NCI-H1436 treated with DMSO at 0.1 percent for 48 hours (cell line): Measurements from ENCODE around the gene POLN.

Experiments
- DNase-seq: peaks from one replicate; lab custom pipeline; 2025; lab: John Stamatoyannopoulos, UW

The POLN gene

GRCh38 chr4:2082118-2082517 lies 159.8 kb downstream of the POLN start:
- no peak for DNase-seq

DNA sequence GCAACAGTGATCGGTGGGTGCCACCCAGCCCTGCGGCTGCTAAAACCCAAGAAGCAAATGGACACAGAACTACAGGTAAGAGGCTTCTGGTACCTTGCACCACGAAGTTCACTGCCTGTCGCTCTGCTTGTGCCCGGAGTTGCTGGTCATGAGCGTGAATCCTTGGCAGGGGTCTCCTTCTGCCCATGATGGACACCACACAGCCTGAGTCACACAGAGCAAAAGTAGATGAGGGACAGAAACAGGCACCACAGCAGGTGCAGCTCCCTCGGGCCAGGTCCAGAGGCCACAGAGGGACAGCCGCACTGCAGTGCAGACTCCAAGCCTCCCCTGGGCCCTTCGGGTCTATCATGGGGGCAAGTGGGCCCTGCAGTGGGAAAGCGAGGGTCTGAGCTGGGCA lies 160.4 kb downstream of the POLN start:
- DNase-seq, result no peak

DNA sequence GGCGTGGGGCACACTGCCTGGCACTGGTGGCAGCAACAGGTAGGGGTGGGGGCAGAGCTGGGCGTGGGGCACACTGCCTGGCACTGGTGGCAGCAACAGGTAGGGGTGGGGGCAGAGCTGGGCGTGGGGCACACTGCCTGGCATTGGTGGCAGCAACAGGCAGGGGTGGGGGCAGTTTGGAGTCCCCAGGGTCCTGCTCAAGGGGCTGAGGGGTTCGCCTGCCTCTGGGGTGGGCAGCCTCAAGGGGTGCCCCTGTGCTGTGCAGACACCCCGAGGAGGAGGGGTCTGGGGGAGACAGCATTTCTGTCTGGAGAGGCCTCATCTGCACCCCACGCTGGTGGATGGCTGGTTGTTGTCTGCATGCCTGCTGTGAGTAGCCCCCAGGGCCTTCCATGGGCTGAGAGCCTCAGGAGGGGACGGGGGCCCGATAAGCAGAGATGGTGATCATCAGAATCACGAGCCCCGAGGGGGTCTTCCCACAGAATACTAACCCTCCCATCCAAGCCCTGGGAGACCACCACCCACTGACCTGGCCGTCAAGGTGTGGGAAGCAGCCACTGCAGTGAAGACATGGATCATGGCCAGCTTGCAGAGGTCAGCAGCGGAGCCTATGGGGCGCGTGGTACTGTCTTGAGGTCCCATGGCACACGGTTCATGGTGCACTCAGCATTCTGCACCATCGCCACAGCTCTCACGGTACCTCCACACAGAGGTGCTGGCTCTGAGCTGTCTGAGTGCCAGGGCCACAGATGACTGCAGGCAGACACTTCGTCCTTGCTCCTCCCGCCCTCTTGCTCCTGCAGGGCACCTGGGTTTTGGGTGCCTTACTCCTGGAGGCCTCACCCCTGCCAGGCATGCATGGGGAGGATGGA lies 161.3 kb downstream of the POLN start:
- DNase-seq, result no peak

DNA sequence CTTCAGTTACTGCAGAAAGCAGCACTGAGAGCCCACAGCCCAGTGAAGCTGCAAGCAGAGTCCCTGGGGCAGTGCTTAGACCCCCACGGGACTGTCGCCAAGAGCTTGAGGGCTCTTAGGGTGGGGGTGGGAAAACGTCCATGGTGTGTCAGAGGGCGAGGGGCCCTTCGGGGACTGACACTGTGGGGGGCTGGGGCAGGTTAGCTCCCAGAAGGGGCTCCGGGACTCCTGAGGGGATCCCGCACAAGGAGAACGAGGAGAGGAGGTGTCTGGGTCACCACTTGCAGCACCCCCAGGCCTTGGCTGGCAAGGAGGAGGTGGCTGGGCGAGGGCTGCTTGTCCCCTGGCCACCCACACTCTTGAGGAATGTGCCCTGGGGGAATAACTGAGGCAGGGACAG lies 162.0 kb downstream of the POLN start:
- no peak for DNase-seq

- DNase-seq, result no peak
Measured at GRCh38 chr4:2079006-2079405, 162.9 kb downstream of the POLN start.

DNA sequence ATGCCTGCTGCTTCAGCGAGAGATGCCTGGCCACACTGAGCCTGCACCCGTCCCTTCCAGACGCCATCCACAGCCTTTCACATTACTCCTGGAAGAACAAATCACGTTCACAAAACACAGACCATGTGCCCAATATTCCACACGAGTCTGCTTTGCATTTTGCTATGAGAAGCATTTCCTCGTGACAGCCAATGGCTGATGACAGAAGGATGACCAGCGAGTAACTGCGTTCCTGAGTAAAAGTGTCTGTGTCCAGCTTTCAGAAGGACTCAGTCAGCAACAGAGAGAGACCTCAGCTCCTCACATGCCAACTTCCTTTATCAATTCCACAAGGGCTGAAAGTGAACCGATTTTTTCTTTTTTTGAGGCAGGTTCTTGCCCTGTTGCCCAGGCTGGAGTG lies 163.3 kb downstream of the POLN start:
- no peak for DNase-seq

- no peak for DNase-seq
Measured at GRCh38 chr4:2077537-2078460, 164.1 kb downstream of the POLN start.

GRCh38 chr4:2076908-2077536 lies 164.9 kb downstream of the POLN start:
- no peak for DNase-seq

- no peak for DNase-seq
Measured at GRCh38 chr4:2075987-2076907, 165.7 kb downstream of the POLN start.

GRCh38 chr4:2075171-2075986 lies 166.5 kb downstream of the POLN start:
- DNase-seq, result no peak

- DNase-seq, result no peak
Measured at GRCh38 chr4:2074588-2074987, 167.3 kb downstream of the POLN start.

GRCh38 chr4:2073808-2074481 lies 168.0 kb downstream of the POLN start:
- DNase-seq, result no peak

DNA sequence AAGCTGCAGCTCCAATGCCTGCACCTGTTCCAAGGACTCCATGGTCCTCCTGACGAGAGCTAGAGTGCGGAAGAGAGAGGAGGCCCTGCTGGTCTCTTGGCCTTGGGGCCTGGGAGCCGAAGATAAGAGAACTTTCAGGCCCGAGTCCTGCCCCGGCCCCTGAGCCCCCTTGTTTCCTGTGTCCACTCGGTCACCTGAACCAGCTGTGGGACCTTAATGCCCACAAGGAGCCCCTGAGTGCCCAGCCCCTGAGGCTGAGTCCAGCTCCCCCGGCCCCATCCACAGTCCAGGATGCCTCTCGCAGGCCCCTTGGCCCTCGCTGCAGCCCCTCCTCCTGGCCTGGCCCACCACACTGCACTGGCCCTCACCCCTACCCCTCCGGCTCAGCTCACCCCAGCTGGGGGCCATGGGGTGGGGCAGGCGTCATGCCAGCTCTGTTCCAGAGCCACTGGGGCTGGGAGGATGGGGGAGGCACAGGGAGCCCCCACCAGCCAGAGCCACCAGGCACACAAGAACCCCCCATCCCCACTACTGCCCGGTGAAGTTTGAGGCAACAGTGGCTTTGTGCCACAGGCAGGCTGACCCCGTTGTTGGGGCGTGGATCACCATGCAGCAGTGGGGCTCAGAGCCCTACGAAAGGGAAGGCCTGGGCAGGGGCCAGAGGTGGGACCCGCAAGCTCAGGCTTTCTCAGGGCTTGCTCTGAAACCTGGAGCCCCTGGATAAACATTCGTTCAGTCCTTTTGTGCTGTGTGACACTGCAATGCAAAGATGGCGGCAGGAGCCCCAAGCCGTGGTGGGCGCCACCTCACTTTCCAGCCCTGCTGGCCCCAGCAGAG lies 168.7 kb downstream of the POLN start:
- no peak for DNase-seq

GRCh38 chr4:2071912-2072867 lies 169.7 kb downstream of the POLN start:
- no peak for DNase-seq

DNA sequence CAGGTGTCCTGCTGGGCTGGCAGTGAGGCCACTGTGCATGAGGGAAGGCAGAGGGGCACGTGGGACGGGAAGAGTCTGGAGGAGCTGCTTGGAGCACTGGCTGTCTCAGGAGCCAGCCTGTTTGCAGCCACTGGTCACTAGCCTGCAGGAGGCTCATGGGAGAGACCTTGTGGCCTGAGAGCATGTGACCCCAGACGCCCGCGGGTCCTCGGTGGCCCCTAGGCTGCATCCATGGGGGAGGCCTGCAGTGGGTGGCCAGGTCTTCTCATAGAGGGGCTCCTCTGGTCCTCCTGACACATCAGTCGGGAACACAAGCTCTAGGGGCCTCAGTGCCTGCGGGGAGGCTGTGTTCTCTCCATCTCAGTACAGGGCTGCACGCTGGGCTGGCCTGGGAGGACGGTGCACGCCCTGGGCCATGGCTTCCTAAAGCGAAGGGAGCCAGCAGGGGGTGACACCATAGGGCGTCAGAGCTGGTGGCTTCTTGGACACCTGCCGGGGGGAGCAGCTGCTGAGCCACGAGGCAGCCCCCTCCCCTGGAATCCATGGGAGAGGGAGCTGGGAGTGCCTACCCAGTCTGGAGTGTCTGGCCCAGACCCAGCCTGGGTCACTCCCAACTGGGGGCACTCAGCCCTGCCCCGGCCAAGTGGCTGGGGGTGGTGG lies 170.5 kb downstream of the POLN start:
- no peak for DNase-seq

- no peak for DNase-seq
Measured at GRCh38 chr4:2070421-2071251, 171.3 kb downstream of the POLN start.
